ENCODE data around the gene ACACA. TPM values are rescaled to one million over a fixed set of nuclear protein-coding genes. Genes with fewer than 3 reads are reported as not detected.
"Not testable (repeated sequence)": the region's sequence is repeated elsewhere in the genome, so short reads cannot be mapped to it uniquely, and the experiment has no call there.

ACACA gene
- 70.2 and 89.4 TPM in 2 replicates for total RNA-seq

DNA sequence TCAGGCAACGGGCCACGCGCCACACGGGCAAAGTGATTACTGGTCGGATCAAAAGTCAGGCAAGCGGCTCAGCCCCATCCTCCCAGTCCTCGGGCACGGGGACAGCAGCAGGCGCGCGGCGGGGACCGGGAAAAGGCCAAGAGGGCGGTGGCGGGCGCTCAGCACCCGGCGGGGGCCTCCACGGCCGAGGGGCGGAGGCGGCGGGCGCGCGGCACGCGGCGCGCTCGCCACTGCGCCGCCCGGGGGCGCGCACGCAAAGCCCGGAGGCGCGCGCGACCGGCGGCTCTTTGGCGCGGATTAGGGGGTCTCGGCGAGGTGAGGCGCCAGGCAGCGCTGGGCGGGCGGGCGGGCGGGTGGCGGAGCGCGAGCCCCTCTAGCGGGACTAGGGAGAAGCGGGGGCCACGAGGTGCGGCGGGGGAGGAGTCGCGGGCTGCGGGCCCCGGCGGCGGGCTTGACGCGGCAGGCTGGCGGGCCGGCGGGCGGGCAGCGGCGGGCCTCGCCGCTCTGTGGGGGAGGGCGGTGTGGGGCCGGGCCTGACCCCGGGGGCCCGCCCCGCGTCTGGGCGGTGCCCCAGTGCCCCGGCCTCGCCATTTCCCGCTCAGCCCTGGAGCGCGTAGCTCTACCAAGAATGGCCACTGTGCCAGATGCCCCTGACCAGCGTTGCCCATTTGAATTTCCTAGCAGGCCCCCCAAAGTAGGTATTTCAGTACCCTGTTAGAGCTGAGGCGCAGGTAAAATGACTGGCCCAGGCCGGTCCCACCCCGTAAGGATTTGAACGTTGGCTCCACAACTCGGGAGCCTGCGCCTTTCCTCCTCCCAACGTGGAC, at the start of gene ACACA, which contains the start of gene TADA2A:
TSS of gene ACACA (minus strand) at position 202 of the 827 bp plus-strand sequence. CDS start 537 bp downstream, outside the sequence.
TSS of gene TADA2A (plus strand) at position 252 of the 827 bp plus-strand sequence. CDS start 4,480 bp downstream, outside the sequence.
- TF ChIP-seq, protein P1, sequence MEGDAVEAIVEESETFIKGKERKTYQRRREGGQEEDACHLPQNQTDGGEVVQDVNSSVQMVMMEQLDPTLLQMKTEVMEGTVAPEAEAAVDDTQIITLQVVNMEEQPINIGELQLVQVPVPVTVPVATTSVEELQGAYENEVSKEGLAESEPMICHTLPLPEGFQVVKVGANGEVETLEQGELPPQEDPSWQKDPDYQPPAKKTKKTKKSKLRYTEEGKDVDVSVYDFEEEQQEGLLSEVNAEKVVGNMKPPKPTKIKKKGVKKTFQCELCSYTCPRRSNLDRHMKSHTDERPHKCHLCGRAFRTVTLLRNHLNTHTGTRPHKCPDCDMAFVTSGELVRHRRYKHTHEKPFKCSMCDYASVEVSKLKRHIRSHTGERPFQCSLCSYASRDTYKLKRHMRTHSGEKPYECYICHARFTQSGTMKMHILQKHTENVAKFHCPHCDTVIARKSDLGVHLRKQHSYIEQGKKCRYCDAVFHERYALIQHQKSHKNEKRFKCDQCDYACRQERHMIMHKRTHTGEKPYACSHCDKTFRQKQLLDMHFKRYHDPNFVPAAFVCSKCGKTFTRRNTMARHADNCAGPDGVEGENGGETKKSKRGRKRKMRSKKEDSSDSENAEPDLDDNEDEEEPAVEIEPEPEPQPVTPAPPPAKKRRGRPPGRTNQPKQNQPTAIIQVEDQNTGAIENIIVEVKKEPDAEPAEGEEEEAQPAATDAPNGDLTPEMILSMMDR (IDR thresholded peaks at IDR 0.05; ENCODE audit: insufficient read depth, low read depth, low read length) = no peak
- peak within 1 kb of the TSS; percentile 80 for H3K4me3 ChIP-seq (ENCODE audit: low read depth, low read length)
- peak; percentile 76 for DNase-seq (ENCODE audit: low read depth)

DNA sequence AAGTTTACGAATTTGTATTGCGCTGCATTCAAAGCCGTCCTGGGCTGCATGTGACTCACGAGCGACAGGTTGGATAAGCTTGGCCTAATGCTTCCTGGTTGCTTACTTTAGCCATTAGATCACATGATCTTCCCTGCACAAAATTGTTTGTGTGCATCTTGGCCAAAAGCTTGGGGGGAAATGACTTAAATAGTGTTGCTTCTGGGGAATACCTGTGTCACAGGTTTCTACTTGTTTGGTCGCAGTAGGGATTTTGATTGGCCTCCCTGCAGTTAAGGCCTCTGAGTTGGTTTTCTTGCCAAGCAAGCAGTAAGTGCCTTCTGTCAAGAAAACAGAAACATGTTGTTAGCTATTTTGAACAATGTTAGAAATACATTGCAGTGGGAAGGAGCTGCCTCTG, 43.5 kb upstream of the ACACA start:
- DNase-seq (ENCODE audit: low read depth) = no peak
- H3K4me3 ChIP-seq (ENCODE audit: low read depth, low read length) = no peak overlapping the region
- TF ChIP-seq, protein P1 (IDR thresholded peaks at IDR 0.05; ENCODE audit: insufficient read depth, low read depth, low read length) = no peak

DNA sequence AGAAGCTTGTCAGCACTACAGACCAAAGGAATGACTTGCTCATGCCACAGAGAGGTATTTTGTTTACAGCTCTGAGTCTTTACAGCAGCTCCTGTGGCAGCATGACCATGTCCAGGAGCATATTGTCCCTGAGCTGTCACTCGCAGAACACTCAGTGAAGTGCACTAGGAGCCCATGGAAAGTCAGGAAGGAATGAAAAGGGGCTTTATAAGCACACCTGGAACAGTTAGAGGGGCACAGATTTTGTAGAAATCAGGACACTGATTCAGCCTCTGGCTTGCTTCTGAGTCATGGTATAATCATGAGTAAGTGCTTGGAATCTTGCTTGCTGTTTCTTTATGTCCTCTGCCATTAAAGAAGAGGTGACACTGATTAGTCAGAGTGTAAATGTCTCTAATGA, 41.0 kb upstream of the ACACA start:
- TF ChIP-seq, protein P1 (IDR thresholded peaks at IDR 0.05; ENCODE audit: insufficient read depth, low read depth, low read length) = no peak
- DNase-seq (ENCODE audit: low read depth) = peak; percentile 37
- H3K4me3 ChIP-seq (ENCODE audit: low read depth, low read length) = no peak overlapping the region

DNA sequence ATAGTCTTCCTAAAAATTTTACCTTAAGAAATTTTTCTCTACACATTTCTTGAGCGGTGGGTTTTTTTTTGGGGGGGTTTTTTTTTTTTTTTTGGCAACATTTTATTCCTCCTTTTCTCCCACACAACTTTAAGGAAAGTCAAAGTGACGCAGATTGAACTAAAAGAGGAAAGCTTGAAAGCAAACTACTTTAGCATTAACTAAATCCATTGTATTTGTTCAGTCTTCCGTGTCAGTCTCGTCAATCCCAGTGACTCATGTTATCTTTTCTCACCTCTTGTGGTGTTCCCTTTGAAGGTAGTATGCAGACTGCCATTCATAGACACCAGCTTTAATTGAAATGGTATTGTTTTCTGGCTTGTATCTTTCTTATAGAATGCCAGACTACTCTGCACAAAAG, 39.4 kb upstream of the ACACA start:
- no peak for DNase-seq (ENCODE audit: low read depth)
- no peak overlapping the region for H3K4me3 ChIP-seq (ENCODE audit: low read depth, low read length)
- TF ChIP-seq, protein P1 (IDR thresholded peaks at IDR 0.05; ENCODE audit: insufficient read depth, low read depth, low read length) = no peak

DNA sequence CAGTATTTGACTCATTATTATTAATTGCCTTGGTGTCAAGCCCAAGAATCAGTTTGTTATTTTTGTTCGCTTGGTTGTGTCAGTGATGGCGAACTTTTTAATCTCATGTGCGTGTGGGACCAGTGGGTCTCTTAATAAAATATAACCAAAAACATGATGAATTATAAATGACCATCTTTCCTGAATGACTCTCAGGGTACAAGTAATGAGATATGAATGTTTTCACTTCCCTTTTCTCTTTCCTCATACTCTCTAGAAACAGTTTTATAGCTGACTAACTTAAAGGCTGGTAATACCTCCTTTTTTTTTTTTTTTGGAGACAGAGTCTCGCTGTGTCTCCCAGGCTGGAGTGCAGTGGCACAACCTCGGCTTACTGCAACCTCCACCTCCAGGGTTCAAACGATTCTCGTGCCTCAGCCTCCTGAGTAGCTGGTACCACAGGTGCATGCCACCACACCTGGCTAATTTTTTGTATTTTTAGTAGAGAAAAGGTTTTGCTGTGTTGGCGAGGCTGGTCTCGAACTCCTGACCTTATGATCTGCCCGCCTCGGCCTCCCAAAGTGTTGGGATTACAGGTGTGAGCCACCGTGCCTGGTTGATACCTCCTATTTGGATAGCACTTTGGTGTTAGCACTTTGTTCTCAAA, 34.9 kb upstream of the ACACA start:
- not testable (repeated sequence) for DNase-seq (ENCODE audit: low read depth); H3K4me3 ChIP-seq (ENCODE audit: low read depth, low read length)

DNA sequence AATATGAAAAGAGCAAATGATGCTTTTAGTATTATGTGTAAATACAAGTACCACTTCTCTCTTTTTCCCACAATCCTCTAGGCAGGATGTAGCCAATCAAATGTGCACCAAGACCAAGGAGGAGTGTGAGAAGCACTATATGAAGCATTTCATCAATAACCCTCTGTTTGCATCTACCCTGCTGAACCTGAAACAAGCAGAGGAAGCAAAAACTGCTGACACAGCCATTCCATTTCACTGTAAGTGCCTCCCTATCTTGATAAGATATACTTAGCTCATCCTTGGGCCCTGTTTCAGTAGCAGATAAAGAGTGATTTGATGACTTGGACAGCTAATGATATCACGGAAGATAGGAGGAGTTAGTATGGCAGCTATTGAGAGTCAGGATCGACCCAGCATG, 33.8 kb upstream of the ACACA start:
- DNase-seq (ENCODE audit: low read depth) = no peak
- no peak overlapping the region for H3K4me3 ChIP-seq (ENCODE audit: low read depth, low read length)
- TF ChIP-seq, protein P1 (IDR thresholded peaks at IDR 0.05; ENCODE audit: insufficient read depth, low read depth, low read length) = no peak

DNA sequence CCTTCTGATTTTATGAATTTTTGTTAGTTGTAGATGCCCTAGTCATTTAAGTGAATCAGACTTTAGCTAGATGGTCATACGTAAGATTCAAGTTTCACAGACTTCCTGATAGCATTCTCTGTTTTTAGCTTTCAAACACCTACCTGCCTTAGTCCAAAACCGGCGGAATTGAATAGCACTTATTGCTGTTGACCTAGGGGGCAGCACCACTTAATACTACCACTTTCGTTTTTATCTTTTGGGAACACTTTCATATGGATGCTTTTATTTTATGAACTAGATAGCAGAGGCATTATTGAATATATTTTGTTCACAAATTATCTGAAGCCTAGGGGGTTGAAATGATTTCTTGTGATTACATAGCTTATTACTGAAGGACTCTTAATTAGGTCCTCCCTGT, 31.5 kb upstream of the ACACA start:
- TF ChIP-seq, protein P1 (IDR thresholded peaks at IDR 0.05; ENCODE audit: insufficient read depth, low read depth, low read length) = peak; percentile 33
- H3K4me3 ChIP-seq (ENCODE audit: low read depth, low read length) = no peak overlapping the region
- DNase-seq (ENCODE audit: low read depth) = peak; percentile 9

All from fibroblast of villous mesenchyme (primary cell).